GOT3 (cell line): ENCODE measurements around the gene ROCK2.

Experiments
- DNase-seq: peaks from one replicate; lab custom pipeline; 2025; ENCODE audit warnings: mixed read lengths; lab: John Stamatoyannopoulos, UW

The ROCK2 gene

DNA sequence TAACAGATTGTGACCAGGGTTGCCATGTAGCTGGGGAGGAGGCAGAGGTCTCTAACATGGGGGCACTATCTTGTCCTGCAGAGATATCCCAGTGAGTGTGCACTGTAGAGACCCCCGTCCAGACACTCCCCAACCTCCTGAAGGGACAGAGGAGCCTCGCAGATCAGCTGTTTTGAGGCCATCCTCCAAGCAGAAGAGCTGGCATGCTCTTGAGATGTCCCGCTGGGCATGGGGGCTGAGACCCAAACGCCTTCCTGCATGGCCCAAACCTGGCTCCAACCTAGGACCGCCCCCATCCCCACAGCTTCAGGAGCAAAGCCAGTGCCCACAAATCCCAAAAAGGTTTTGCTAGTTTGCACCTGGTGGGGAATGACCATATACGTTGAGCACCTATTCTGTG is 191.8 kb downstream of the ROCK2 start:
- DNase-seq, result no peak

DNA sequence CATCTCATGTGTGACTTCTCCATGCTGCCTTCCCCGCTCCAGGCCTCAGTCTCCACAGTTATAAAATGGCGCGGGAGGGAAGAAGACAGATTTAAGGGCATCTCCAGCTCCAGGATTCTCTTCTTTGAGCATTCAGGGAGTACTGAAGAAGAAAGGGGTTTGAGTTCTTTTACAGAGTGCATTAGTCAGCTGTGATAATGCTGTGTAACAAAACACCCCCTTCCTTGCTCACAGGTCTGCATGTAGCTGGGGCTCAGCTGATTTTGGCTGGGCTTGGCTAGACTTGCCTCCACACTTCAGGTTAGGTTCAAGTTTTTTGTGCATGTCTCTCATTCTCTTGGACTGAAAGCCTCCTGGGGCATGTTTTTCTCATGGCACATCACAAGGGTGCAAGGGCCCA is 197.2 kb downstream of the ROCK2 start:
- DNase-seq, result no peak

DNA sequence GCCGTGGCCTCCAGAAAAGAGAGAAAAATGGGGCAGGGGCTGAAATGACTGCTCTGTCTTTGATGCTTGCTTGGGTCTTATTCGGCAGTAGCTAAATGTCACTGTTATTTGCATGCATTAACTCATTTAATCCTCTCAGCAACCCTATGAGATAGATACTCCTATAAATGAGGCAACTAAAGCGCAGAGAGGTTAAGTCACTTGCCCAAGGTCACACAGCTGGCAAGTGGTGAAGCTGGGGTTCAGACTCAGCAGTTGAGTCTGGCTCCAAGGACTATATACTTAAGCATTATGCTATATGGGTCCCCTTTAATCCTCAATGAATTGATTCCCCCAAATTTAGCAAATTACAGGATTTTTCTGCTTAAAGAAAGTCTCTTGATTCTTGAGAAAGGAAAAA is 198.4 kb downstream of the ROCK2 start:
- no peak for DNase-seq

DNA sequence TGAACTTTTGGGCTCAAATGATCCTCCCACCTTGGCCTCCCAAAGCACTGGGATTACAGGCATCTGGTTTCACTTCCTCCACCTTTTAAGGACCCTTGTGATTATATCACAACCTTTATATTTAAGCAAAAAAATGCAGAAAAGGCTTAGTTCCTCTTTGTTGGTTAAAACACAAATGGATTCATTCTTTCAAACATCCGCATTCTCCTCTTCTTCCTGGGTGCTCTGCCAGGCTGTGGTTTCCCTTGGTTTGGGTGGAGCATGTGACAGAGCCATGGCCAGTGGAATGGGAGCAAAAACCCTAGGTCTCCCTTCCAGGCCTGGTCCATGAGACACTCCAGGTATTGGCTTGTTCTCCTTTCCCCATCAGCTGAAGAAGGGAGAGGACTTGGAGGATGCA is 199.1 kb downstream of the ROCK2 start:
- no peak for DNase-seq

DNA sequence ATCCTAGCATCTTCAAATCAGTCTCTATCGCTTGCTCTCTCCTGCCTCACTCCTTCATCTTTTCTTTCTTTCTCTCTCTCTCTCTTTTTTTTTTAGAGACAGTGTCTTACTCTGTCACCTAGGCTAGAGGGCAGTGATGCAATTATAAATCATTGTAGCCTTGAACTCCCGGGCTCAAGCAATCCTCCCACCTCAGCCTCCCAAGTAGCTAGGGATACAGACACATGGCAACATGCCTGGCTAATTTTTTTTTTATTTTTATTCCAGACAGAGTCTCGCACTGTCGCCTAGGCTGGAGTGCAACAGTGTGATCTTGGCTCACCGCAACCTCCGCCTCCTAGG is 199.7 kb downstream of the ROCK2 start:
- no peak for DNase-seq

DNA sequence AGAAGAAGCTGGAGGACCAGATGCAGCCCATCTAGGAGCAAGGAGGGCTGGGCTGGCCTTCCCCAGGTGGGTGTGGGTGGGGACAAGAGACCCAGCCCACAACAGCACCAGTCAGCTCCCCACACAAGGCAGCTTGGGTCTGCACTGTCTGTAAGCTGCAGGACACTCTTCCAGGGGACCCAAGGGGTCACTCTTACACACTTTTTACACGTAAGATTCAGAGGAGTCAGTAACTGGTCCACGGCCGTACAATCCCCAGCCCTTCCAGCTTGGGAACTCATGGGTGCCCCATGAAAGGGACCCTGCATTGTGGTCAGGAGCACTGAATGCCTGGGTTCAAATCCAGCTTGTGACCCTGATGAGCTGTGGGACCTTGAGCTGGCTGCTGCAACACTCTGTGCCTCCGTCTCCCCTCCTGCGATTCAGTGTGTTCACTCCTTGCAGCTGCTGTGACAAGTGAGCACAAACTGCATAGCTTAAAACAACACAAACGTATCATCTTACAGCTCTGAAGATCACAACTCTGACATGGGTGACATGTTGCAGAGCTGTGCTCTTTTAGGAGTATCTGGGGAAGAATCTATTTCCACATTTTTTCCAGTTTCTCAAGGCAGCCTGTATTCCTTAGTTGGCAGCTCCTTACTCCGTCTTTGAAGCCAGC is 200.2 kb downstream of the ROCK2 start:
- no peak for DNase-seq

GRCh38 chr2:11142987-11143386 is 201.4 kb downstream of the ROCK2 start:
- no peak for DNase-seq

GRCh38 chr2:11142330-11142729 is 202.1 kb downstream of the ROCK2 start:
- no peak for DNase-seq

DNA sequence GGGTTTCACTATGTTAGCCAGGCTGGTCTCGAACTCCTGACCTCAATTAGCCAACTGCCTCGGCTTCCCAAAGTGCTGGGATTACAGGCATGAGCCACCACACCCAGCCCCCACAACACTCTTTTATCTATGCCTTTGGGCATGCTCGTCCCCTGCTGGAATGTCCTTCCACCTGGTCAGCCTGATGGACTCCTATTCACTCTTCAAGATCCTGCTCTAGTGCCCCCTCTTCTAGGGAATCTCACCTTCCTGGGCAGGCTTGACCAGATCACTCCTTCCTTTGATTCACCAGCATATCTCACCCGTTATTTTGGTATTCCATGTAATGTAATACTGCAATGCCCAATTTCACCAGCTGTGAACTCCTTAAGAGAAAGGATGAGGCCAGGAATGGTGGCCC is 203.1 kb downstream of the ROCK2 start:
- DNase-seq, result no peak

DNA sequence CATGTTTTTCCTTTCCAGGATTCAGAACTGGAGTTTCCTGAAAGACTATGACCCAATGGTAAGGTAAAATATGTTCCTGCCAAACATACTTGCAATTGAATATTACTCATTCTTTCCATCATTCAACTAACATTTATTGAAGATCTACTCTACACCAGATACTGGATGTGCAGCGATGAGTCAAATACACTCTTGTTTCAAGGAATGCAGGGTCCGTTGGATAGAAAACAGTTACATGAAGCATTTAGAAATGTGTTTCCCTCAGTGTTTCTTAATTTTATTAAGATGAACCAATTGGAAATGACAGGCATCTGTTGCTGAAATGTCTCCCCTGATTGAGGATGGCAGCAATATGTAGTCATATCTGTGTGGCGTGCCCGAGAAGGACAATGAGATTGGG is 203.9 kb downstream of the ROCK2 start:
- DNase-seq, result no peak

DNA sequence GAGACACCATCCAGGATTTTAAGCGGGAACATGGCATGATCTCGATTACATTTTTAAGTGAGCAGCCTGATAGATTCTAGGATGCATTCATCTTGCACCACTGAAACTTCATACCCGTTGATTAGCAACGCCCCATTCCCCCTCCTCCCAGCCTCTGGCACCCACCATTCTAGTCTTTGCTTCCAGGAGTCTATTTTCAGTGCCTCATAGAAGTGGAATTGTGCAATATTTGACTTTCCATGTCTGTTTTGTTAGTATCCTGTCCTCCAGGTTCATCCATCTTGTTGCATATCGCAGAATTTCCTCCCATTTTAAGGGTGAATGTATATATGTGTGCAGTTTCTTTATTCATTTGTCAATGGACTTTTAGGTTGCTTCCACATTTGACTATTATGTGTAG is 210.1 kb downstream of the ROCK2 start:
- DNase-seq, result no peak

GRCh38 chr2:11133936-11134320 is 210.5 kb downstream of the ROCK2 start:
- DNase-seq, result no peak

GRCh38 chr2:11133238-11133935 is 211.0 kb downstream of the ROCK2 start:
- DNase-seq, result no peak

GRCh38 chr2:11132036-11132671 is 212.3 kb downstream of the ROCK2 start:
- DNase-seq, result no peak

DNA sequence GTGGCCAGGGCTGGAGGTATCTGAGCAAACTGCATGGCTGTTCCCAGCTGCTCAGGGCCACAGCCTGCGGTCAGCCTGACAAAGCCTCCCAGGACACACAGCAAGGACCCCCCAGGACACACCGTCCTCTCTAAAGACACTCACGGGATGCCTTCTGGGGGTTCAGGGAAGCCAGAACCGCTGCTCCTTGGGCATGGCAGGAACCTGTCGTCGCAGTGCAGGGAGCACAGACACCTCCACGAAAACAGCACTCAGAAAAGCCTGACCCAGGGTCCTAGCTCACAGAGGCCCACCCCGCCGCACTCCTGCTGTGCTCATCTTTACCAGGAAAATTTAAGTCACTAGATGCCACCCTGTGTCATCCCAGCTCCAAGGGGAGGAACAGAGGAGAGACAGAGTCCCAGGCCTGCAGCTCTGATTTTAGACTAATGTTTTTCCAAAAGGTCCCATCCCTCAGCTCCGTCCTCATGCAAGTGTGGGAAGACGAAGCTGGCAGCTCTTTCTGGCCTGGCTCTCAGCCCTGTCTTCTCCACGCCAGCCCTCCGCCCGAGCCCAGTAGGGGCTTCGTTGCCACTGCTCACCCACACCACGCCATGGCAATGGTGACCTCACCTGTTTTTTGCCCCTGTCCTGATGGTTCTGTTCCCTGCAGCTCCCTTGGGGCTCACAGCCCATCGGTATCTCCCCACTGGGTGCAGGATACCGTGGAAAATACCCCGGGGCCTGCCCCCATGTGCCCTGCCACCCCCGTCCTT is 213.1 kb downstream of the ROCK2 start:
- DNase-seq, result no peak
